GM21723 (cell line): Measurements from ENCODE around the gene EBP.
"Not testable (repeated sequence)": the region's sequence is repeated elsewhere in the genome, so short reads cannot be mapped to it uniquely, and the experiment has no call there.

Experiments
- ATAC-seq: cut with Tn5 transposase; IDR thresholded peaks from one replicate; pipeline ENCODE4 v1.9.1; 2021; ENCODE audit warnings: mild to moderate bottlenecking, moderate library complexity; ENCODE audit not compliant: unreplicated experiment

Gene EBP

GRCh38 chrX:48492293-48492910 lies 29.2 kb upstream of the EBP start:
- ATAC-seq, result no peak

GRCh38 chrX:48493890-48494364 lies 27.7 kb upstream of the EBP start:
- no peak for ATAC-seq

DNA sequence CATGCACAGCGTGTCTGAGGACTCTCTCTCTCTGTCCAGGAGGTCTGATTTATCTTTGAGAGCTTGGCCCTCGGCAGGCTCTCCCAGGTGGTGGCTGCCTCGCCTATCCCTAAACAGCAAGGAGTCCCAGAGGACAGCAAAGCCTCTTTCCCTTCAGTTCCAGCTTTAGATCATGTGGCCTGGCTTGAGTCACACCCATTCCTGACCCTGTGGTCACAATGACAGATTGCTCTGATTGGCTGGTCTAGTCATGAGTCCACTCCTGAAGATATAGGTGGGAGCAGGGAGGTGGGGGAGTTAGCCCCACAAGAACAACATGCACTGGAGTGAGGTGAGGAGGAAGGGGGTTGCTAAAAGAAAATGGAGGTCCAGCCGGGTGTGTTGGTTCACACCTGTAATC lies 24.9 kb upstream of the EBP start:
- no peak for ATAC-seq

GRCh38 chrX:48497871-48498270 lies 23.7 kb upstream of the EBP start:
- ATAC-seq, result no peak

DNA sequence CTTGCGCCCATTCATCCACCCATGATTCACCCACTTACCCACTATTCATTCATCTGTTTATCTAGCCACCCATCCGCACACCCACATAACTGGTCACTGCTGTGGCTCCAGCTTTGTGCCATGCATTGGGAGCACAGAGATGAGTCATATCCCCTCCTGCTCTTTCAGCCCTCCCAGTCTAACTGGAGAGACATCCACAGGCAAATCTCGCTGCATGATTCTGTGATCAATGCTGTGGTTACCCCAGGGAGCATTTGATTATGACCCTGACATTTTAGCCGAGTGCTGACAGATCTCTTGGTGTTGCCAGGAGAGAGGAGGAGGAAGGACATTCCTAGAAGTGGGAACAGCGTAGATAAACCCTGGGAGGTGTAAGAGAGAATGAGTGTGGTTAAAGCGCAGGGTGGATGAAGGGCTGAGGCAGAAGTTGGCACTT lies 23.2 kb upstream of the EBP start:
- ATAC-seq, result no peak

DNA sequence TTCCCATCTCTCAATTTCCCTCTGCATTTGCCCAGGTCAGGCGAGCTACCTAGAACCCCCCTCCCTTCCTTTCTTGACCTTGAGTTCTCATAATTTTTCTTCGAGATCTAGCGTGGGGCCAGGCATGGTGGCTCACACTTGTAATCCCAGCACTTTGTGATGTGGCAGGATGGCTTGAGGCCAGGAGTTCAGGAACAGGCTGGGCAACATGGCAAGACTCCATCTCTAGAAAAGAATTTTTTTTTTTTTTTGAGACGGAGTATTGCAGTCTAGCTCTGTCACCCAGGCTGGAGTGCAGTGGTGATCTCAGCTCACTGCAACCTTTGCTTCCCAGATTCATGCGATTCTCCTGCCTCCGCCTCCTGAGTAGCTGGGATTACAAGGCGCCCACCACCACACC lies 17.3 kb upstream of the EBP start:
- ATAC-seq, result no peak

DNA sequence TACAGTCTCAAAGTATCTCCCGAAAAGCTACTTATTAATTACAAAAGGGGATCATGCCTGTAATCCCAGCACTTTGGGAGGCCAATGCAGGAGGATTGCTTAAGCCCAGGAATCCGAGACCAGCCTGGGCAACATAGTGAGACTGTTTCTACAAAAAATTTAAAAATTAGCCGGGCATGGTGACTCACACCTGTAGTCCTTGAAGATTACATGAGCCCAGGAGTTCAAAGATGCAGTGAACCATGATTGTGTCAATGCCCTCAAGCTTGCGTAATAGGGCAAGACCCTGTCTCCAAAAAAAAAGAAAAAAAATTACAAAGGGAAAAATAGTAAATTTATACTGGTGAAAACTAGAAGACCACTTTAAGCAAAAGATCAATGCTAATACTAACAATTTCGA lies 16.1 kb upstream of the EBP start:
- ATAC-seq, result no peak

- no peak for ATAC-seq
Measured at GRCh38 chrX:48507246-48507645, 14.4 kb upstream of the EBP start.

DNA sequence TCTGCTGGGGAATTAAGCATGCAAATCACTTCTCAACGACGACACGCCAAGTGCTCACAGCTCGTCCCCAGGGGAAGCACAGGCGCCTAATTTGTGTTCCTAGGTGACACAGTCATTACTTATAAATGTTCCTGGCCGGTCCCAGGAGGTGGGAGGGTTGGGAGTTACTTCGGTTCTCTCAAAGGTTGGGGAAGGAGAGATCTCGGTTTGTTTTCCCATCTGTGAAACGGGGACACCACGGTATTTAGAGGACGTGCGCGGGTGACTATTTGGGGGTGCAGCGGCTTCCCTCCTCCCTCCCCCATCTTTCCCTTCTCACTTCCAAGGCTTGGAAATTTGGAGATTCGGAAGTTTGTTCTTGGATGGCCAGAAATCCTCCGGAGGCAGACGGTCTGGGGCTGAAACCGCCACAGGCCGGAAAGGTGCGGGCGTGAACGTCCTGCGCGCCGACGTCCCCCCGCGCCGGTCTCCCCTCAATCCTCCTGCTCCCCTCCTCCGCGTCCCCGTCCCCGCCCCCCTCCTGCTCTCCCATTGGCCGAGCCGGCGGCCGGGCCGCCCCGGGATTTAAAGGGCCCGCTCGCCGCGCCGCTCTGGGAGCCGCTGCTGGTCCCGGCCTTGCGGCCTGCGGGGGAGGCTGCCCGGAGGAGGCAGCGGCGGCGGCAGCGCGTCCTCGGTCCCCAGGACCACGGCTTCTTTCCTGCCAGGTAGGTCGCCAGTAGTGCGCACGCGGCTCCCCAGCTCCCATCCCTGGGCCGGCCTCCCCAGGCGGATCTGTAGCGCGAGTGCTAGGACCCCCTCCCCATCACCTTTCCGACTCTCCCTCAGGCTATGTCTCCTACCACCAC lies 13.0 kb upstream of the EBP start, which contains the start of gene PORCN:
Gene PORCN, plus strand, starts transcription at position 593 of the 845 bp plus-strand sequence. CDS start 829 bp downstream, outside the sequence.
- peak; percentile 86 for ATAC-seq

GRCh38 chrX:48509245-48509590 lies 12.4 kb upstream of the EBP start:
- no peak for ATAC-seq

DNA sequence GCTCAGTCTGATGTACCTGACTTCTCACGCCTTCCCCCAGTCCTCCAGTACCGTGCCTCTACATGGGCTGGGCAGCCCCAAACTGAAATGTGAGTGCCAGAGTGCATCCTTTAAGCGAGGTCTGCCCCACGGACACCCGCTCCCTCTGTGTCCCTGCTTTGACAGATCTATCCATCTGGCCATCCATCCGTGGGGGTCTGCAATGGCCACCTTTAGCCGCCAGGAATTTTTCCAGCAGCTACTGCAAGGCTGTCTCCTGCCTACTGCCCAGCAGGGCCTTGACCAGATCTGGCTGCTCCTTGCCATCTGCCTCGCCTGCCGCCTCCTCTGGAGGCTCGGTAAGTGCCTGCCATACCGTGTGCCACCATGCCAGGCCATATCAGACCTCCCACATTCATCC lies 12.0 kb upstream of the EBP start:
- no peak for ATAC-seq

DNA sequence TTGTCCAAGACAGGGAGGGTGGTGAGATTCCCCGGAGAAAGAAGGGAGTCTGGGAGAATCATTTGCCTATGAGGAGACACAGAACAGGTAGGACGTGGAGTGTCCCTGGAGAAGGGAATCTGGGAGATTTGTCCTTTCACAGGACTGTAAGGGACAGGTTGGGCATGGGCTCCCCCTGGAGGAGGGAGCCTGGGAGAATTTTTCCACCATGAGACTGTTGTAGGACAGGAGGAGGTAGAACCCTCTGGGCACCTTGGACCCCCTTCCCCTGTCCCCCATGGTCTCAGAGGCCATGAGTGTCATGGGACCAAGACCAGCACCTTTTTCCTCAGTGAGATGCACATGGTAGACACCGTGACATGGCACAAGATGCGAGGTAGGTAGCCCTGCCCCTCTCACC lies 10.0 kb upstream of the EBP start:
- no peak for ATAC-seq

GRCh38 chrX:48512371-48512935 lies 9.2 kb upstream of the EBP start:
- ATAC-seq, result no peak

- no peak for ATAC-seq
Measured at GRCh38 chrX:48513670-48514069, 7.9 kb upstream of the EBP start.

GRCh38 chrX:48514126-48514806 lies 7.3 kb upstream of the EBP start:
- ATAC-seq, result no peak

- no peak for ATAC-seq
Measured at GRCh38 chrX:48514868-48515460, 6.6 kb upstream of the EBP start.

DNA sequence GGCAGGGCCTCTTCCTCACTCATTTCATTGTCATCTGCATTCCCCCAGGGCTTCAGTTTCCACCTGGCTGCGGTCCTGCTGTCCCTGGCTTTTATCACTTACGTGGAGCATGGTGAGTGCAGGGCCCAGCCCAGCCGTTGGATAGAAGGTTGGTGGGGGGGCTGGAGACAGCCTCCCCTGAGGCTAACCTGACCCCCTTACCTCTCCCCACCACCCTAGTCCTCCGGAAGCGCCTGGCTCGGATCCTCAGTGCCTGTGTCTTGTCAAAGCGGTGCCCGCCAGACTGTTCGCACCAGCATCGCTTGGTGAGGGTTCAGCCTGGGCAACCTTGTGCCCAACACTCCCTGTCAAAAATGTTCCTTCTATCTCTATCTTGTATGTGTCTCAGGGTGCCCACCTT lies 5.8 kb upstream of the EBP start:
- no peak for ATAC-seq

GRCh38 chrX:48516285-48516684 lies 5.3 kb upstream of the EBP start:
- ATAC-seq, result no peak

GRCh38 chrX:48516987-48517386 lies 4.6 kb upstream of the EBP start:
- no peak for ATAC-seq

DNA sequence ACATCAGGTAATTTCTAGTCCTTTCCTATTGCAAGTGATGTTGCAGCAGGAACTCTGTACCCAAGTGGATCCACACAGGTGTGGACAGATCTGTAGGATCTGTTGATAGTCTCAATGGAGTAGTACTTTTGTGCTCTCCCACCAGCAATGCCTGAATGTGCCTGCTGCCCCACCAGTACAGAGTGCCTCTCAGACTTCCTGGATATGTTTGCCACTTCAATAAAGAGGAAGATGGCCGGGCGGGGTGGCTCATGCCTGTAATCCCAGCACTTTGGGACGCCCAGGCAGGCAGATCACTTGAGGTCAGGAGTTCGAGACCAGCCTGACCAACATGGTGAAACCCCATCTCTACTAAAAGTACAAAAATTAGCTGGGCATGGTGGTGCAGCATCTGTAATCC lies 2.1 kb upstream of the EBP start:
- ATAC-seq, result not testable (repeated sequence)

DNA sequence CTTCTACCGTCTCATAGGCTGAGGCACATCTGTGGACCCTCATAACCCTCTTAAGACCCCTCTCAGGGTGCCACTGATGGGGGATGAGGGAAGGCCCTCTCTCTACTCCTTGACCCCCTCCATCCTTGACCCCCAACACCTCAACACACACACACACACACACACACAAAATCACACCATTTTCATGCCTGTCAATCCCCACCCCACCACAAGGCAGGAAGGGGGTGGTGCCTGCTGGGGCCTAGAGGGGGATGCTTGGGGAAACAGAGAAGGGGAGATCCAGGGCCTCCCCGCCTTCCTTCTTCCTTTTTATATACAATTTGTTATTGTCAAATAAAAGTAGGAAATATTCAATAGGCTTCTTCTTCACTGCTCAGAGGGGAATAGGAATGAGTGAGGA lies 1.2 kb upstream of the EBP start:
- ATAC-seq, result no peak
